NB4 (cell line): ENCODE data around the gene PTPN3.

Experiments
- DNase-seq: peaks from one replicate; pipeline ENCODE4 v3.0.0; 2010; ENCODE audit warnings: low read depth
- H3K4me3 ChIP-seq: one replicate; pipeline ENCODE4 v1.5.1; 2011; ENCODE audit warnings: mild to moderate bottlenecking, low read depth, low read length, moderate library complexity
- CTCF ChIP-seq: IDR thresholded peaks from one replicate; pipeline ENCODE4 v1.5.1; 2012; ENCODE audit warnings: low read depth, low read length
- MAX ChIP-seq: IDR thresholded peaks from 2 replicates; pipeline ENCODE4 v1.6.1; 2011; ENCODE audit warnings: low read depth, low read length
- MYC ChIP-seq: IDR thresholded peaks from 2 replicates; pipeline ENCODE4 v1.6.1; 2011; ENCODE audit warnings: low read depth, low read length
- POLR2A ChIP-seq: IDR thresholded peaks from 2 replicates; pipeline ENCODE4 v1.6.1; 2011; ENCODE audit warnings: mild to moderate bottlenecking; ENCODE audit not compliant: insufficient read length; ENCODE audit errors: extremely low read depth

PTPN3 gene

GRCh38 chr9:109391176-109391575 lies 106.9 kb downstream of the PTPN3 start:
- no peak for DNase-seq
- no peak for TF ChIP-seq CTCF
- H3K4me3 ChIP-seq, result no peak overlapping the region

- no peak for DNase-seq
- no peak for TF ChIP-seq POLR2A
- no peak for TF ChIP-seq MAX
- TF ChIP-seq CTCF, result no peak
- TF ChIP-seq MYC, result no peak
- no peak overlapping the region for H3K4me3 ChIP-seq
Observed at GRCh38 chr9:109387856-109388255, 110.3 kb downstream of the PTPN3 start.

- DNase-seq, result no peak
Observed at GRCh38 chr9:109387206-109387605, 110.9 kb downstream of the PTPN3 start.

GRCh38 chr9:109385499-109385898 lies 112.6 kb downstream of the PTPN3 start:
- DNase-seq, result no peak
- TF ChIP-seq MYC (no peak), POLR2A (no peak), MAX (no peak), CTCF (no peak)
- no peak overlapping the region for H3K4me3 ChIP-seq

More at GRCh38 chr9:109387206-109387605, 110.9 kb downstream of the PTPN3 start:
- TF ChIP-seq MAX (no peak), CTCF (no peak), MYC (no peak), POLR2A (no peak)
- no peak overlapping the region for H3K4me3 ChIP-seq

GRCh38 chr9:109383947-109384346 lies 114.2 kb downstream of the PTPN3 start:
- TF ChIP-seq POLR2A, result no peak
- TF ChIP-seq MAX, result no peak
- no peak for TF ChIP-seq CTCF
- no peak for TF ChIP-seq MYC
- H3K4me3 ChIP-seq, result no peak overlapping the region
- no peak for DNase-seq

- H3K4me3 ChIP-seq, result no peak overlapping the region
- no peak for DNase-seq
- TF ChIP-seq CTCF, result no peak
- no peak for TF ChIP-seq MAX
- TF ChIP-seq MYC, result no peak
- TF ChIP-seq POLR2A, result no peak
Observed at GRCh38 chr9:109383356-109383755, 114.8 kb downstream of the PTPN3 start.
